Mesothelial cell of epicardium (in vitro differentiated cells): ENCODE measurements around the gene PDE4B. TPM values are rescaled to one million over a fixed set of nuclear protein-coding genes. Genes with fewer than 3 reads are reported as not detected.

Experiments
- DNase-seq, 2 experiments: peaks; one replicate each; pipeline ENCODE4 v3.0.0; 2021; ENCODE audit warnings: low spot score in 2 of 2; ENCODE audit not compliant: unreplicated experiment in 2 of 2
- H3K27ac Mint-ChIP-seq: 2 replicates; pipeline ENCODE4 v1.8.0; 2021; ENCODE audit warnings: mixed read lengths
- H3K27me3 Mint-ChIP-seq: 2 replicates; pipeline ENCODE4 v1.8.0; 2021; ENCODE audit warnings: low read depth, mixed read lengths
- H3K36me3 Mint-ChIP-seq: 2 replicates; pipeline ENCODE4 v1.8.0; 2021; ENCODE audit warnings: mixed read lengths
- H3K4me1 Mint-ChIP-seq: 2 replicates; pipeline ENCODE4 v1.8.0; 2021; ENCODE audit warnings: mixed read lengths
- H3K4me3 Mint-ChIP-seq: 2 replicates; pipeline ENCODE4 v1.8.0; 2021; ENCODE audit warnings: mild to moderate bottlenecking, moderate library complexity, mixed read lengths
- H3K9me3 Mint-ChIP-seq: 2 replicates; pipeline ENCODE4 v1.8.0; 2021; ENCODE audit warnings: mixed read lengths
- CTCF ChIP-seq: fragments of 200-600 bp; sonication (generic); IDR thresholded peaks from one replicate; pipeline ENCODE4 v1.5.0; 2021; ENCODE audit warnings: antibody characterized with exemption; ENCODE audit not compliant: unreplicated experiment
- total RNA-seq: library from RNA; stranded (reverse); gene quantifications from 3 replicates; pipeline ENCODE4 v1.2.1, GENCODE V29; 2021

PDE4B gene
- total RNA-seq, 1 donor from 2014 or later, result 22.3 TPM

- H3K9me3 Mint-ChIP-seq, result peaks cover 19% of the 10 kb centered on the region
- no peaks in the 10 kb centered on the region for H3K4me1 Mint-ChIP-seq
- no peak for TF ChIP-seq CTCF
- H3K4me3 Mint-ChIP-seq, result no peak overlapping the region
- no peaks in the 10 kb centered on the region for H3K36me3 Mint-ChIP-seq
- peaks cover 23% of the 10 kb centered on the region for H3K27me3 Mint-ChIP-seq
- H3K27ac Mint-ChIP-seq, result no peak overlapping the region
- no peak for DNase-seq
Measured at GRCh38 chr1:65896721-65897120, 104.0 kb downstream of the PDE4B start.

GRCh38 chr1:65897485-65897884, 104.8 kb downstream of the PDE4B start:
- no peak for TF ChIP-seq CTCF
- no peak for DNase-seq
- Mint-ChIP-seq H3K9me3 (peaks cover 19% of the 10 kb centered on the region), H3K4me1 (no peaks in the 10 kb centered on the region), H3K4me3 (no peak overlapping the region), H3K27me3 (peaks cover 20% of the 10 kb centered on the region), H3K27ac (no peak overlapping the region), H3K36me3 (no peaks in the 10 kb centered on the region)

GRCh38 chr1:65904681-65905083, 112.0 kb downstream of the PDE4B start:
- no peak for DNase-seq
- H3K27ac Mint-ChIP-seq, result no peak overlapping the region
- H3K27me3 Mint-ChIP-seq, result peaks cover 26% of the 10 kb centered on the region

GRCh38 chr1:65910432-65910831, 117.7 kb downstream of the PDE4B start:
- no peak for DNase-seq
- Mint-ChIP-seq H3K36me3 (no peaks in the 10 kb centered on the region), H3K4me1 (no peaks in the 10 kb centered on the region), H3K4me3 (no peak overlapping the region), H3K9me3 (no peaks in the 10 kb centered on the region), H3K27me3 (peaks cover 32% of the 10 kb centered on the region), H3K27ac (no peak overlapping the region)
- no peak for TF ChIP-seq CTCF

More at GRCh38 chr1:65904681-65905083, 112.0 kb downstream of the PDE4B start:
- no peak for TF ChIP-seq CTCF
- Mint-ChIP-seq H3K4me1 (peaks cover 8% of the 10 kb centered on the region), H3K4me3 (no peak overlapping the region), H3K36me3 (no peaks in the 10 kb centered on the region), H3K9me3 (peaks cover 7% of the 10 kb centered on the region)

GRCh38 chr1:65911679-65912078, 119.0 kb downstream of the PDE4B start:
- no peaks in the 10 kb centered on the region for H3K36me3 Mint-ChIP-seq
- DNase-seq, result no peak
- TF ChIP-seq CTCF, result no peak
- peaks cover 30% of the 10 kb centered on the region for H3K27me3 Mint-ChIP-seq
- no peaks in the 10 kb centered on the region for H3K4me1 Mint-ChIP-seq
- H3K9me3 Mint-ChIP-seq, result no peaks in the 10 kb centered on the region
- no peak overlapping the region for H3K27ac Mint-ChIP-seq
- no peak overlapping the region for H3K4me3 Mint-ChIP-seq

- Mint-ChIP-seq H3K36me3 (no peaks in the 10 kb centered on the region), H3K9me3 (no peaks in the 10 kb centered on the region), H3K4me1 (no peaks in the 10 kb centered on the region), H3K27ac (no peak overlapping the region), H3K27me3 (peaks cover 4% of the 10 kb centered on the region), H3K4me3 (no peak overlapping the region)
- no peak for TF ChIP-seq CTCF
- DNase-seq, result no peak
Measured at GRCh38 chr1:65918564-65918963, 125.9 kb downstream of the PDE4B start.
